IMR-90 (cell line): Measurements from ENCODE around the gene GPR6. TPM values are rescaled to one million over a fixed set of nuclear protein-coding genes. Genes with fewer than 3 reads are reported as not detected.

Source experiments
- ATAC-seq: fragments of 200-7000 bp; cut with Tn5 transposase; 2 replicates; pipeline ENCODE4 v1.9.1; 2020; ENCODE audit warnings: low read depth, mild to moderate bottlenecking, moderate library complexity
- BruUV-seq: library from RNA; stranded (reverse); fragments of 400-500 nt; replicated peaks from 2 replicates; lab custom pipeline; 2021; lab: Mats Ljungman, UMichigan
- CTCF ChIA-PET: fragments of 300-600 bp; formaldehyde crosslinking; extraction: SDS; loops from one replicate; lab custom pipeline; 2021; ENCODE audit warnings: antibody characterized with exemption; lab: Yijun Ruan, JAX
- POLR2A ChIA-PET: fragments of 300-600 bp; sonication (Branson Sonifier 250); formaldehyde crosslinking; loops from one replicate; lab custom pipeline; 2022; ENCODE audit warnings: antibody characterized with exemption; ENCODE audit not compliant: unreplicated experiment; lab: Charles Lee
- DNase-seq: peaks from one replicate; pipeline ENCODE4 v3.0.0; 2013
- H2AFZ ChIP-seq: replicated peaks from 2 replicates; pipeline ENCODE3; 2013; ENCODE audit warnings: low read length, mild to moderate bottlenecking; ENCODE audit not compliant: poor library complexity
- H2AK5ac ChIP-seq: 2 replicates; pipeline ENCODE4 v1.6.1; 2013; ENCODE audit warnings: low read depth, low read length, inconsistent platforms
- H2AK9ac ChIP-seq: replicated peaks from 2 replicates; pipeline ENCODE3; 2013; ENCODE audit warnings: mild to moderate bottlenecking, low read depth, low read length, moderate library complexity; ENCODE audit not compliant: poor library complexity
- H2BK120ac ChIP-seq: 2 replicates; pipeline ENCODE4 v1.6.1; 2013; ENCODE audit warnings: low read depth, low read length, inconsistent platforms
- H2BK15ac ChIP-seq: 3 replicates; pipeline ENCODE4 v1.6.1; 2013; ENCODE audit warnings: low read depth, low read length, inconsistent platforms
- H2BK20ac ChIP-seq: 2 replicates; pipeline ENCODE4 v1.6.1; 2013; ENCODE audit warnings: low read depth, mild to moderate bottlenecking, inconsistent platforms, low read length, moderate library complexity
- H2BK5ac ChIP-seq: 2 replicates; pipeline ENCODE4 v1.6.1; 2013; ENCODE audit warnings: mild to moderate bottlenecking, low read depth, low read length, inconsistent platforms; ENCODE audit not compliant: poor library complexity, severe bottlenecking
- H3K14ac ChIP-seq: replicated peaks from 2 replicates; pipeline ENCODE4 v1.6.1; 2013; ENCODE audit warnings: low read depth, low read length, inconsistent platforms
- H3K18ac ChIP-seq: 2 replicates; pipeline ENCODE4 v1.6.1; 2013; ENCODE audit warnings: low read depth, low read length, control low read depth
- H3K23ac ChIP-seq: 2 replicates; pipeline ENCODE4 v1.6.1; 2013; ENCODE audit warnings: low read depth, low read length, inconsistent platforms
- H3K27ac ChIP-seq: 2 replicates; pipeline ENCODE4 v1.5.1; 2013; ENCODE audit warnings: mild to moderate bottlenecking, control low read depth, low read length; ENCODE audit not compliant: insufficient read depth
- H3K27me3 ChIP-seq: 2 replicates; pipeline ENCODE4 v1.6.1; 2013; ENCODE audit warnings: low read length; ENCODE audit not compliant: control insufficient read depth, insufficient read depth
- H3K36me3 ChIP-seq: 2 replicates; pipeline ENCODE4 v1.6.1; 2013; ENCODE audit warnings: low read length, mixed read lengths; ENCODE audit not compliant: control insufficient read depth, insufficient read depth
- H3K4ac ChIP-seq: 2 replicates; pipeline ENCODE4 v1.6.1; 2013; ENCODE audit warnings: low read depth, low read length, inconsistent platforms
- H3K4me1 ChIP-seq: 2 replicates; pipeline ENCODE4 v1.6.1; 2013; ENCODE audit warnings: low read length, mixed read lengths; ENCODE audit not compliant: control insufficient read depth, insufficient read depth
- H3K4me2 ChIP-seq: 2 replicates; pipeline ENCODE4 v1.6.1; 2013; ENCODE audit warnings: low read depth, mild to moderate bottlenecking, control low read depth, low read length, moderate library complexity
- H3K4me3 ChIP-seq: 2 replicates; pipeline ENCODE4 v1.5.1; 2013; ENCODE audit warnings: low read depth, mild to moderate bottlenecking, control low read depth, low read length, moderate library complexity; ENCODE audit not compliant: insufficient read depth
- H3K56ac ChIP-seq: 2 replicates; pipeline ENCODE4 v1.6.1; 2013; ENCODE audit warnings: low read length, inconsistent platforms; ENCODE audit not compliant: insufficient read depth; ENCODE audit errors: extremely low read depth
- H3K79me1 ChIP-seq, 2 experiments: 2 replicates each; pipeline ENCODE4 v1.6.1; 2013; ENCODE audit warnings: low read length in 2 of 2, inconsistent platforms in 1 of 2, low read depth in 1 of 2
- H3K9ac ChIP-seq: 2 replicates; pipeline ENCODE4 v1.6.1; 2013; ENCODE audit warnings: low read depth, low read length, control low read depth
- H3K9me1 ChIP-seq: 2 replicates; pipeline ENCODE4 v1.6.1; 2013; ENCODE audit warnings: low read length, inconsistent platforms; ENCODE audit not compliant: insufficient read depth
- H3K9me3 ChIP-seq: 2 replicates; pipeline ENCODE4 v1.6.1; 2013; ENCODE audit warnings: low read length; ENCODE audit not compliant: control insufficient read depth, insufficient read depth
- H4K20me1 ChIP-seq: 2 replicates; pipeline ENCODE4 v1.6.1; 2013; ENCODE audit warnings: low read length, inconsistent platforms; ENCODE audit not compliant: insufficient read depth
- H4K5ac ChIP-seq: 2 replicates; pipeline ENCODE4 v1.6.1; 2013; ENCODE audit warnings: mild to moderate bottlenecking, low read depth, low read length, control low read depth
- H4K8ac ChIP-seq, 2 experiments: 2 replicates each; pipeline ENCODE4 v1.6.1; 2013; ENCODE audit warnings: low read depth in 2 of 2, low read length in 2 of 2, control low read depth in 1 of 2, inconsistent platforms in 1 of 2
- H4K91ac ChIP-seq: 2 replicates; pipeline ENCODE4 v1.6.1; 2013; ENCODE audit warnings: low read depth, low read length, inconsistent platforms; ENCODE audit not compliant: insufficient read depth
- BHLHE40 ChIP-seq: fragments of 150-350 bp; IDR thresholded peaks from 2 replicates; pipeline ENCODE4 v1.6.1; 2016; ENCODE audit warnings: mild to moderate bottlenecking, low read depth, low read length
- CHD1 ChIP-seq: IDR thresholded peaks from 2 replicates; pipeline ENCODE4 v1.6.1; 2012; ENCODE audit warnings: low read depth, low read length, improper control_type of control experiment
- MXI1 ChIP-seq: IDR thresholded peaks from 2 replicates; pipeline ENCODE4 v1.6.1; 2012; ENCODE audit warnings: low read depth, mild to moderate bottlenecking, low read length, moderate library complexity, borderline replicate concordance
- RAD21 ChIP-seq: IDR thresholded peaks from 2 replicates; pipeline ENCODE4 v1.6.1; 2012; ENCODE audit warnings: low read length, improper control_type of control experiment
- RFX5 ChIP-seq: IDR thresholded peaks from 2 replicates; pipeline ENCODE4 v1.8.0; 2012; ENCODE audit warnings: low read depth, mild to moderate bottlenecking, low read length, moderate library complexity
- SMC3 ChIP-seq: fragments of 150-350 bp; IDR thresholded peaks from 2 replicates; pipeline ENCODE4 v1.6.1; 2016; ENCODE audit warnings: low read depth, mild to moderate bottlenecking, antibody characterized with exemption, low read length, moderate library complexity
- WGBS, 2 experiments: methylation state at CpG; one replicate each; pipeline versions ENCODE4 v1.1.5 to v1.1.7; 2013; ENCODE audit warnings: missing lambda C conversion rate in 2 of 2; ENCODE audit not compliant: insufficient read length in 1 of 2; ENCODE audit errors: extremely low coverage in 2 of 2; 5-methylcytosine and 5-hydroxymethylcytosine counted together
- dilution Hi-C: fragments of 300-500 bp; cut with HindIII; formaldehyde crosslinking; loops from one replicate; pipeline ENCODE4 v1.14.3; 2018; ENCODE audit warnings: low sequenced_read_pairs; ENCODE audit not compliant: unreplicated experiment
- in situ Hi-C: fragments of 300-500 bp; cut with MboI; formaldehyde crosslinking; loops from 3 replicates; pipeline ENCODE4 v1.14.3; 2019; ENCODE audit warnings: low sequenced_read_pairs, inconsistent platforms, mixed read lengths
- intact Hi-C: fragments of 100-400 bp; cut with micrococcal nuclease; formaldehyde crosslinking; loops from 2 replicates; pipeline ENCODE4 v1.10.0; 2022
- polyA plus RNA-seq, 3 experiments: library from polyadenylated mRNA; depleted of rRNA; stranded (reverse); fragments of >200 nt; gene quantifications; 2 replicates each; pipeline ENCODE4 v1.2.3, GENCODE V29; 2012; ENCODE audit warnings: low replicate concordance in 1 of 3
- total RNA-seq: library from RNA; depleted of rRNA; stranded (reverse); fragments of >200 nt; gene quantifications from 2 replicates; pipeline ENCODE4 v1.2.3, GENCODE V29; 2012
- TF ChIP-seq, protein P1 (sequence below): fragments of 150-350 bp; IDR thresholded peaks from 2 replicates; pipeline ENCODE4 v1.6.1; 2016; ENCODE audit warnings: low read depth, mild to moderate bottlenecking, low read length, moderate library complexity, borderline replicate concordance

GPR6 gene
- total and polyA plus RNA-seq, 2 of the 4 experiments (the other 2 are of a cell fraction), result not detected

DNA sequence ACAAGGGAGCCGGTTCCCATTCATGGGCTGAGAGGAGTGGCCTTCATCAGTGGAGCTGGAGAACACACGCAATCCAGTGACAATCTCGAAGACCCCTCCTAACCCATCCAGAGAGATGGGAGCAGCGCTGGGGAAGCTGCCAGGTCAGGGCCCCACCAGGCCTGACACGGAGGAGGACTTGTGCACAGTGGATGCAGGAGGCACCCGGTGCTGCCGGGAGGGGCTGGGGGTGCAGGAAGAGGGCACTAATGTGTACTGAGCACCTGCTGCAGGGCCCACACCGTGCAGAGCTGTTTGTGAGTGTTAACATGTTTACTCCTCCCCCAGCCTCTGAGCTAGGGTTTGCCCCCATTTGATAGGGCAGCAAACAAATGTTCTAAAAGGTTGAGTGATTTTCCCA lies 43.8 kb upstream of the GPR6 start:
- dilution Hi-C loops (no loop called here), intact Hi-C loops (no loop called here), in situ Hi-C loops (no loop called here)
- Histone ChIP-seq H3K56ac (no peak overlapping the region), H3K27me3 (no peaks in the 10 kb centered on the region), H4K20me1 (no peaks in the 10 kb centered on the region), H3K18ac (no peak overlapping the region), H4K8ac (no peak overlapping the region), H3K4ac (no peak overlapping the region), H4K91ac (no peak overlapping the region), H2AK9ac (peak overlapping the region; percentile 1), H2BK5ac (no peak overlapping the region), H2BK15ac (no peak overlapping the region), H2AK5ac (no peak overlapping the region), H2BK120ac (no peak overlapping the region), H3K4me3 (no peak overlapping the region), H2BK20ac (no peak overlapping the region), H3K27ac (no peak overlapping the region), H3K36me3 (no peaks in the 10 kb centered on the region), H3K4me1 (no peaks in the 10 kb centered on the region), H3K79me1 (no peaks in the 10 kb centered on the region), H3K9ac (no peak overlapping the region), H3K4me2 (no peak overlapping the region), H3K23ac (no peak overlapping the region), H3K14ac (no peak overlapping the region), H4K5ac (no peak overlapping the region), H3K9me3 (no peaks in the 10 kb centered on the region), H2AFZ (peak overlapping the region; percentile 43), H3K9me1 (no peaks in the 10 kb centered on the region)
- BruUV-seq, result no TSS peak
- no CpG with 5 or more reads among the region's 8 CpGs for WGBS, 2 experiments
- no peak for ATAC-seq
- CTCF ChIA-PET, result no interaction called here
- POLR2A ChIA-PET, result no interaction called here
- DNase-seq, result no peak
- TF ChIP-seq BHLHE40 (no peak), RAD21 (no peak), CHD1 (no peak), SMC3 (no peak), MXI1 (no peak), RFX5 (no peak)
- TF ChIP-seq, protein P1, sequence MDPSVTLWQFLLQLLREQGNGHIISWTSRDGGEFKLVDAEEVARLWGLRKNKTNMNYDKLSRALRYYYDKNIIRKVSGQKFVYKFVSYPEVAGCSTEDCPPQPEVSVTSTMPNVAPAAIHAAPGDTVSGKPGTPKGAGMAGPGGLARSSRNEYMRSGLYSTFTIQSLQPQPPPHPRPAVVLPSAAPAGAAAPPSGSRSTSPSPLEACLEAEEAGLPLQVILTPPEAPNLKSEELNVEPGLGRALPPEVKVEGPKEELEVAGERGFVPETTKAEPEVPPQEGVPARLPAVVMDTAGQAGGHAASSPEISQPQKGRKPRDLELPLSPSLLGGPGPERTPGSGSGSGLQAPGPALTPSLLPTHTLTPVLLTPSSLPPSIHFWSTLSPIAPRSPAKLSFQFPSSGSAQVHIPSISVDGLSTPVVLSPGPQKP, result no peak
